GM21737 (cell line): ENCODE results near the gene IL1A.

Experiments used
- ATAC-seq: cut with Tn5 transposase; IDR thresholded peaks from one replicate; pipeline ENCODE4 v1.9.1; 2021; ENCODE audit warnings: mild to moderate bottlenecking, moderate library complexity; ENCODE audit not compliant: unreplicated experiment

The IL1A gene

GRCh38 chr2:112764071-112765044 is 19.9 kb downstream of the IL1A start, which contains the start of gene CKAP2L:
TSS of gene CKAP2L (minus strand) at chr2:112764609. CDS start at chr2:112764598, 11 bp downstream.
- peak; percentile 95 for ATAC-seq

GRCh38 chr2:112762276-112762675 is 22.0 kb downstream of the IL1A start:
- no peak for ATAC-seq

GRCh38 chr2:112760149-112760548 is 24.1 kb downstream of the IL1A start:
- no peak for ATAC-seq

- ATAC-seq: no peak
Observed at GRCh38 chr2:112758711-112759110, 25.6 kb downstream of the IL1A start.

GRCh38 chr2:112757265-112757664 is 27.0 kb downstream of the IL1A start:
- ATAC-seq: no peak

- ATAC-seq: no peak
Observed at GRCh38 chr2:112756207-112756606, 28.1 kb downstream of the IL1A start.

GRCh38 chr2:112755444-112755843 is 28.8 kb downstream of the IL1A start:
- ATAC-seq: no peak

- ATAC-seq: no peak
Observed at GRCh38 chr2:112754564-112754963, 29.7 kb downstream of the IL1A start.

- ATAC-seq: no peak
Observed at GRCh38 chr2:112752667-112753066, 31.6 kb downstream of the IL1A start.

GRCh38 chr2:112751451-112752197 is 32.7 kb downstream of the IL1A start:
- no peak for ATAC-seq

GRCh38 chr2:112750560-112750843 is 33.8 kb downstream of the IL1A start:
- ATAC-seq: no peak

- peak; percentile 84 for ATAC-seq
Observed at GRCh38 chr2:112749755-112750559, 34.3 kb downstream of the IL1A start.

GRCh38 chr2:112740527-112740926 is 43.8 kb downstream of the IL1A start:
- no peak for ATAC-seq

- ATAC-seq: no peak
Observed at GRCh38 chr2:112737542-112738232, 46.6 kb downstream of the IL1A start.

GRCh38 chr2:112733871-112734270 is 50.4 kb downstream of the IL1A start:
- no peak for ATAC-seq

- ATAC-seq: no peak
Observed at GRCh38 chr2:112733456-112733855, 50.8 kb downstream of the IL1A start.

GRCh38 chr2:112731479-112731878 is 52.8 kb downstream of the IL1A start:
- no peak for ATAC-seq

GRCh38 chr2:112730791-112731190 is 53.5 kb downstream of the IL1A start:
- ATAC-seq: no peak

GRCh38 chr2:112730216-112730615 is 54.1 kb downstream of the IL1A start:
- no peak for ATAC-seq

- no peak for ATAC-seq
Observed at GRCh38 chr2:112728378-112729175, 55.7 kb downstream of the IL1A start.
